ENCODE data around the gene CYP39A1. TPM values are rescaled to one million over a fixed set of nuclear protein-coding genes. Genes with fewer than 3 reads are reported as not detected.
"Not testable (repeated sequence)": the region's sequence is repeated elsewhere in the genome, so short reads cannot be mapped to it uniquely, and the experiment has no call there.

CYP39A1 gene
- total RNA-seq, 1 donor from 2014 or later, result not detected

DNA sequence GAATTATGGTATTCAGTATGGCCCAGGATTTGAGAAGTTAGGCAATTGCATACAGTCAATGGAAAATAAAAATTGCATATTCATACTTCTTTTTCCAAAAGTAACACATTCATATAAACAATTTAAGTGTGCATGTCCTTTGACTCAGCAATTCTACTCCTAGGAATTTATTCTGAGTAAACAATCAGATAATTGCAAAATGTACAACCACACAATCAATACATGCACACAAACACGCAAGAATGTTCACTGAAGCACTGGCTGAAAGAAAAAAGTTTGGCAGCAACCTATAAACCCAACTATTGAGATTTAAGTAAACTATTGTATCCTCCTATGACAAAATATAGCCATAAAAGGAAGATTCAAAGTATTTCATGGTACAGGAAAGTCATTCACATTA lies 1.6 kb downstream of the CYP39A1 start:
- intact Hi-C loops (cut with micrococcal nuclease), result loop anchor here (5.0 kb wide), 1 partner anchor 639 kb away; no protein-coding TSS in a partner anchor

DNA sequence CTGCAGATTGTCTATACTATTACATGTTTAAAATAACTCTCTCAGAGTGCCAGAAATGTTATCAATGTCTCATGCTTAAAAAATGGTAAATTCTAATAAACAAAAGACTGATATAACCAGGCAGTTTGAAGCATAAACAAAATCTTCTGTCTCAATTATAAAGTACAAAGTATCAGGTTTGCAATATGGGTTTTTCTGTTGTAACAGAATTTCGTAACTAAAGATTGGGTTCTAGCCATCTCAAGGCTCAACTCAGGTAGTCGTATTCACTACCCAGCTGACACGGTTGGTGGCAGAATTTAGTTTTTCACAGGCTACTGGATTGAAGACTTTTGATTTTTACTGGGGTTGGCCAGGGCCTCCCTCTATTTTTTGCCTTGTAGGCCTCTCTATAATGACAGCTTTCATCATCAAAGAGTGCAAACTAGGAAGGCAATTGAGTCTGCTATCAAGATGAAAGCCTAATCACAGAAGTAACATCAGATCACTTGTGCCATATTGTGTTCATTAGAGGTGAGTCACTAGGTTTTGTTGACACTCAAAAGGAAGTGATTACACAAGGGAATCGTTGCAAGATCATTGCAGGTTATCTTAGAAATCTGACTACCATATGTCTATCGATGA lies 3.6 kb downstream of the CYP39A1 start:
- intact Hi-C loops (cut with micrococcal nuclease), result no loop called here

DNA sequence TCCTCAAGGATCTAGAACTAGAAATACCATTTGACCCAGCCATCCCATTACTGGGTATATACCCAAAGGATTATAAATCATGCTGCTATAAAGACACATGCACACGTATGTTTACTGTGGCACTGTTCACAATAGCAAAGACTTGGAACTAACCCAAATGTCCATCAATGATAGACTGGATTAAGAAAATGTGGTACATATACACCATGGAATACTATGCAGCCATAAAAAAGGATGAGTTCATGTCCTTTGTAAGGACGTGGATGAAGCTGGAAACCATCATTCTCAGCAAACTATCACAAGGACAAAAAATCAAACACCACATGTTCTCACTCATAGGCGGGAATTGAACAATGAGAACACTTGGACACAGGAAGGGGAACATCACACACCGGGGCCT lies 4.5 kb downstream of the CYP39A1 start:
- intact Hi-C loops (cut with micrococcal nuclease), result not testable (repeated sequence)

DNA sequence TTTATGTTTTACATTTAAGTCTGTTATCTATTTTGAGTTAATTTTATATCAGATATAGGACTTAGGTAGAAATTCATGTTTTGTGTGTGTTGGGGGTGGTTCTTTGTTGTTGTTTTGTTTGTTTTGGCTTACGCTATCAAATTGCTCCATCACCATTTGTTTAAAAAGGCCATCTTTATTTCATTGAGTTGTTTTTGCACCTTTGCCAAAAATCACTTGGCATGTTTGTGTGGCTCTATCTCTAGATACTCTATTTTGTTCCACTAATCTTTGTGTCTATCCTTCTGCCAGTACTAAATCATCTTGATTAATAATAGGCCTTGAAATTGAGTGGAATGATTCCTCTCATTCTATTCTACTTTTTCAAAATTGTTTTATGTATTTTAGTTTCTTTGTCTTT lies 7.4 kb downstream of the CYP39A1 start:
- intact Hi-C loops (cut with micrococcal nuclease), result no loop called here

DNA sequence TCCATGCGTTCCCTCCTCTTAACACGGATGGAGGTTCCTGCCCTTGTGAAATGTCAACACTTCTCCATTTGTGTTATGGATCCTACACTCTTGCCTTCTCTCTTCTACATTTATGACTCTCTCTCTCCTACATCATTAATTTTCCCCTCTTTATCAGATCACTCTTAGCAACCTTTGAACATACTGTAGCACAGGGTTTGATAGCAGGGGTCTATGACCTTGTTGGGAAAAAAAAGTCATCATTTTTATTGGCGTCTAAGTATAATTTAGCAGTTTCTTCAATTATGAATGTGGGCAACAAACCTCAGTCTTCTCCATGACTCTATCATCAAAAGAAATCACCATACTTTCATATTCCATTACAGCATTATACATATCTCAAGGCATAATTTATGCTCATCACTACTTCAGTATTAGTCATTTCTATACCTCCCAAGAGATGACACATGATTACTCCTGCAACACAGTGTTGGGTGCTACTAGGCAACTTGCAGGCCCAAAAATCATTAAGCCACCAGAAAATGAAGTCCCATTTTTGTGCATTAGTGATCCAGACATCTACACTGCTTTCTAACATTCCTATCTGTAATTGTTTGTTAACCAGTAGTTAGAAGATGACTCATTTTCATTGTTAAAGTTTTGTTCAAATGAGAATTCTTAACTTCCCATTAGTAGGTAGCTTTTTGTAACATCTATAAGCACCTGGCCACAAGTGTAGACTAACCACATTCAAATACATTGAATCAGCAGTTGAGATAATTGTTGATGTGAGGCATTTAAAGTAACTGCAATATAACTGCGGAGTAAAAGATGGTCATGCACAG lies 9.5 kb downstream of the CYP39A1 start:
- intact Hi-C loops (cut with micrococcal nuclease), result no loop called here

DNA sequence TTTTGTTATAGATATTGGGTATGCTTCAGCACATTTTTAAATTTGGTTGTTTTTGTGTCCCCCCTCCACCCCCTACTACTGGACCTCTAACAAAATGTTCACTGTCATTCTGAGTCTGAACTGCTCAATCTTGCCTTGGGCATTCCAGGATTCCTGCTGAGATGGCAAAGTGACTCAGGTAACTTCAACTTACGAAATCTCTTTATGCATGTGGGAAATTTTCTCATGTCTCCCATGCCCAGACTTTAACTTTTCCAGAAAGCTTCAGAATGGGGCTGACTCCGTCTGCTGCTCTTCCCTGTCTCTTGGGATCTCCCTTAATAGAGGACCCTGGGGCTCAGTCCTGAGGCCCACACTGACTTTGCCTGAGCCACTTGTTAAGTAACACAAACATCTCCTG lies 14.0 kb downstream of the CYP39A1 start:
- intact Hi-C loops (cut with micrococcal nuclease), result no loop called here

DNA sequence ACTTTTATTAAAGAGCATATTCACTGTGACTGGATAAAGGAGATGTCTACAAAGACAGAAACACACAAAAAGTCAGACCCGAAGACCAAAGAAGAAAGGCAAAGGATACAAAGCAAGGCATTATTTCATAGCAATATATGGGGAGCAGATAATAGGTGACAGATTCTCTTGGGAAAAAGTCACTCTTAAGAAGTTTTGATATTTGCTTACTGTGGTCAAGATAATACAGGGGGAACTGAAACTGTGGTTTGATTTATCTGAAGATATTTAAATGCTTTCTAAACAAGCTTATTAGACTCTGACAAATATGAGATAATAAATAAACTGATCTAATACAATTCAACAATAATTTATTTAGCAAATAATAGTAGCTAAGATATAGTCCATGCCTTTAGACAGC lies 14.7 kb downstream of the CYP39A1 start:
- intact Hi-C loops (cut with micrococcal nuclease), result no loop called here

DNA sequence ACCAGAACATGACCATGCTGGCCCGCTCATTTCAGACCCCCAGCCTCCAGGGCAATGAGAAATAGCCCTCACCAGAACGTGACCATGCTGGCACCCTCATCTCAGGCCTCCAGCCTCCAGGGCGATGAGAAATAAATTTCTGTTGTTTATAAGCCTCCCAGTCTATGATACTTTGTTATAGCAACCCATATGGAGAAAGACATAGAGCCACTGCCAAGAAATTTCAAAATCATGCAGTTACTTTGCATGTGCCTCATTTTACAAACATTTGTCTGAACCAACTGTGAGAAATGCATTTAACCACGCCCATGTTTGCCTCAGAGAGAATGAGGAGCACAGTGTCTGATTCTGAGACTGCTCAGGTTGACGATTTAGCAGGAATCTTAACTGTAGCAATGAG lies 15.5 kb downstream of the CYP39A1 start:
- intact Hi-C loops (cut with micrococcal nuclease), result no loop called here

DNA sequence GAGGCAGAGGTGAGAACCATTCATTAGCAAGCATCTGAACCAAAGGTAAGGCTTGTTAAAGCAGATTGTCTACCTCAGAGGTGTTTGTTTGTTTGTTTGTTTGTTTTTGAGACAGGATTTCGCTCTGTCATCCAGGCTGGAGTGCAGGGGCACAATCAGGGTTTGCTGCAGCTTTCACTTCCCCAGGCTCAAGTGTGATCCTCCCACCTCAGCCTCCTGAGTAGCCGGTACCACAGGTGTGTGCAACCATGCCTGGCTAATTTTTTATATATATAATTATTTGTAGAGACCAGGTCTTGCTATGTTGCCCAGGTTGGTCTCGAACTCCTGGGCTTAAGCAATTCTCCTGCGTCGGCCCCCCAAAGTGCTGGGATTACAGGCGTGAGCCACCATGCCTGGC lies 17.2 kb downstream of the CYP39A1 start:
- intact Hi-C loops (cut with micrococcal nuclease), result no loop called here

DNA sequence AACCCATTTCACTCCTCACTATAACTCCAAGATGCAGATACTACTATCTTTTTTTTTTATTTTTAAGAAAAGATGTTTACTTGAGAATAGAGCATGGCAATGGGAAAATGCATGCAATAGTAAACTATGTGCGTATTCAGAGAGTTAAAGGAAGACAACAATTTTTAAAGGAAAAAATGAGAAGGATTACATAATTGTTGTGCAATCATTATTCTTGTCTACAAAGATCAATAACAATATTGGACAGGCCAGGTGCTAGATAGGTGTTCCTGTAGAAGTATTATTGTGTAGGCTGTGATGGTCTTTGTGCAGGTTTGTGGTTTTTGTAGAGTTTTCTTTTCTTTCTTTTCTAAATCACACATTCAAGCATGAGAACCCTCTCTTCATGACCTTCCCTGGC lies 20.6 kb downstream of the CYP39A1 start:
- intact Hi-C loops (cut with micrococcal nuclease), result no loop called here

DNA sequence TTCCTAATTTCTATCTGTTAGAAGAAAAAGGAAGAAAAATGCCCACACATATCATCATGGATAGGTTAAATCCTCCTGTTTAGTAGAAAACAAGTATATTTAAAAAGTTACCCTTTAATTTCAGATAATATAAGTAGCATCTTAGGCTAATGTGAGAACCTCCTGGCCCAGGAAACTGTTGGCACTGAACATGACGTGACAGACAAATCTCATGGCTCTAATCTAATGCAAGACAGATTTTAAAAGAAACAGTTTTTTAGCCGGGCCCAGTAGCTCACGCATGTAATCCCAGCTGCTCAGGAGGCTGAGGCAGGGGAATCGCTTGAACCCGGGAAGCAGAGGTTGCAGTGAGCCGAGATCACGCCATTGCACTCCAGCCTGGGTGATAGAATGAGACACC lies 22.9 kb downstream of the CYP39A1 start:
- intact Hi-C loops (cut with micrococcal nuclease), result no loop called here

DNA sequence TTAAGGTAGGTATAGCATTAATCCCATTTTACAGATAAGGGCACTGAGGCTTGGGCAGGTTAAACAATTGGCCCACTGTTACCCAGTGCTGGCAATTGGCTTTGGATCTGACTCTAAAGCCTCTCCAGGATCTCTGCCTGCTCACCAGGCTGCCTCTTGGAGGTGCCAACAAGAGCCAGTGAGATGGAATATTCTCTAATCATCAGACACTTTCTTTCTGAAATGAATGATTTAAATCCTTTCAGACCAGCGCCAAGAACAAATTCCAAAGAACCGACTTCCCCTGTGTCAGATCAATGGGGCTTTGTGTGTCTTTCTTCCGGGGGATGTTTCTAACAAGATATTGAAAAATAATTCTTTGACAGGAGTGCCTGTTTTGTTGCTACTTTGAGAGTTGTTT lies 23.6 kb downstream of the CYP39A1 start:
- intact Hi-C loops (cut with micrococcal nuclease), result no loop called here

DNA sequence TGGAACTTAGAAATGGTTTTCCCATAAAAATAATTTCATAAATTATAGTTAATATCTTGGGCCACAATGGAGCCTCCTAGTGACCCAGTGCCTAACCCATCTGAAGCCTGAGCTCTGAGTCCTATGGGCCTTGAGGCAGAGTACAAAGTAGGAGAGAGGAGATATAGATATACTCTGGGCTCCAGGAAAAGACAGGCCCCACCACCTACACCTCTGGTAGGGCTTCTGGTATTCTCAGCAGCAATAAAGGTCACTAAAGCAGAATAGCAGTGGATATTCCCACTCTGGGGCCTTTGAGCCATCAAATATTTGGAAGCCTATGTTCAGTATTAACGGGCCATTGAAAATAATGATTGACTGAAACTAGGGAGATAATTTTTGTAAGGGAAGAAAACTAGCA lies 24.1 kb downstream of the CYP39A1 start:
- intact Hi-C loops (cut with micrococcal nuclease), result no loop called here

DNA sequence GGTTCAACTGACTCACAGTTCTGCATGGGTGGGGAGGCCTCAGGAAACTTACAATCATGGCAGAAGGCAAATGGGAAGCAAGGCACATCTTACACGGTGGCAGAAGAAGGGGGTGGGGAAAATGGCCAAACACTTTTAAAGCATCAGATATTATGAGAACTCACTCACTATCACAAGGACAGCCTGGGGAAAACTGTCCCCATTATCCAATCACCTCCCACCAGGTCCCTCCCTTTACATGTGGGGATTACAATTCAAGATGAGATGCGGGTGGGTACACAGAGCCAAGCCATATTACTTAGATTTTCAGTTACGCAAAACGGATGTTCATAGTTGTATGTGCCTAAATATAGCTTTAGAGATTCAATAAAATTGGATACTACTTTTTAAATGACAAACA lies 25.6 kb downstream of the CYP39A1 start:
- intact Hi-C loops (cut with micrococcal nuclease), result loop anchor here (1.0 kb wide), 4 partner anchors 208 to 697 kb away; no protein-coding TSS in a partner anchor

DNA sequence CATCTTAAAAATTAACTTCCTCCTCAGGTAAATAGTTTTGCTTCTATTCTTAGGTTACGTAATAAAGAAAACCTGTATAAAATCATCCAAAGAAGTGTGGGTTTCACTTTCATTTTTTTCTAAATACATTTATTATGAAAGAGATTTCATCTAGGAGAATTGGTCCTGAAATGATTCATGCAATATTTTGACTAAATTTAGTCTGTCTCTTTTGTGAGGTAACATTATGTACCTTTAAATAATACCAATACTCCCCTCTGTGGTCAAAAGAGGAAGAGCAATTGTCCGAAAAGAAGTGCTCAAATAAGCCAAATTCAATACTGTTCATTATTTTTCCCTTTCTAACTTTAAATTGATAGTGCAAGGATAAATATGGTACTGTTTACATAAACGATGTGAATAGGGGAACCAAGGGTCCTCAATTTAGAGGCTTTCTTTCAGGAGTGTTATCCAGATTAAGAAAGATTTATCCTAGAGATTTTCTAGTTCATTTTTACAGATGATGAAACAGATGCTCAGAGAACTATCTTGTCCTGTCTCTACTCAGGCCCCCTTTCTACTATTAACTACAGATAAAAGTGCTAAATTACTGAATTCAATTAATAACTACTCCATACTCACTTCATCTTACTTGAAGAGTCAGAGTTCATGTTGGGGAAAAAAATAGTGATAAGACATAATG lies 26.2 kb downstream of the CYP39A1 start:
- intact Hi-C loops (cut with micrococcal nuclease), result loop anchor here (1.0 kb wide), 4 partner anchors 207 to 696 kb away; no protein-coding TSS in a partner anchor

DNA sequence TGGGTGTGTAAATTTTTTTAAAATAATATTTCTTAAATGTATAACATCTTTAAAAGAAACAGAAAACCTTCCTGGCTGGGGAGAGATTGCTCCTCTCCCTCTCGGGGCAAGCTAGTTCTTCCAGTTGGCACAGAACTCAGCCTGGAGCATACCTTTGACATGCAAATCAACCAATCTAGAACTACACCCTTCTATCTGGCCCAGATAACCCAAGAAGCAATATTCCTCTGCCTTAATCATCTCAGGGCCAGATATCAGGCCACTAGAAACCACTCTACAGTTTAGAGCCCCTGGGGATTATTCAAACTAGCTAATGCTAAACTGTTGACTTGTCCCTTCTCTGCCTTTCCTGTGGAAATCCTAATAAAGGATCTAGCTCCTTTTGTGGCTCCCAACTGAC lies 33.9 kb downstream of the CYP39A1 start:
- intact Hi-C loops (cut with micrococcal nuclease), result no loop called here

DNA sequence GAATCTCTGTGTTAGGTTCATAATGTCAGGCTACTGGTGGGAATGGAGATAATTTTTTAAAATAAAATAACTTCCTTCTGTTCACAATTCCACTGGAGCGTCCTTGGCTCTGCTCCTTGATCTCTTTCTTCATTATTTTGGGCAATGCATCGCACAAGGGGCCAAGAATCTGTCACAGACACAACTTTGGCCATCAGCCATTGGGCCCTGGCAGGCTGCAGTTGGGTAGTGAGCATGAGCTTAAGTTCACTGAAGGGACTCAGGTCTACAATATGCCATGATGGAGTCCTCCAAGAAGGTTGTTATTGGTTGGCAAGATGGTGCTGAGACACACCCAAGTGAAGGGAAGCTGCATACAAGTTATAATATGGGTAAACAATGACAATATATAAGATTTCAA lies 40.0 kb downstream of the CYP39A1 start:
- intact Hi-C loops (cut with micrococcal nuclease), result no loop called here

DNA sequence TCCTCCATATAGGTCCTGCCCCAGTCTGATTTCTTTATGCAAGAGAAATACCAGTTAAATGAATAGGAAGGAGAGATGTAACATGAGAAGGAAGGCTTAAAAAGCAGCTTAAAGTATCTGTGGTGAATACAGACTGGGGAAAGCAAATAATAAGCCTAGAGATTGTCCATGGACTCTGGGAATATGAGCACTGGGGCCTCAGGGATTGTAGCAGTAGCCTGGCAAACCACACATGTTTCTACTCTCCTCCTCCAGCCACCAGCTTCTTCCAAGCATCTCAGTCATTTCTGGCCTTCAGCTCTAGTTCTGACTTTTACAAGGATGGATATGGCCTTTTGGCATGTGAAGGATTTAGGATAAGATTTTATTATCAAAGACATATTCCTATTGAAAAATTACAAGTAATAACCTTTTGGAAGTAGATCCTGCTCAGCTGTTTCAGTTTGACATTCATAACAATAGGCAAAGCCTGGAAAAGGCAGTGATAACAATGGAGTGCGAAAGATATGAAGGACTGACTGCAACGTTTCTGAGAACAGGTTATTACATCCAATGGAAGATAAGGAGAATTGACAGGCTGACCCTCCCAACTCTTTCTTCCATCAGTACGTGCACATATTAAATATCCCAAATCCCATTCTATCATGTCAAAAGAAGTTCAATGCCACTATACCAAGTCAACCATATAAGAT lies 41.6 kb downstream of the CYP39A1 start:
- intact Hi-C loops (cut with micrococcal nuclease), result no loop called here

DNA sequence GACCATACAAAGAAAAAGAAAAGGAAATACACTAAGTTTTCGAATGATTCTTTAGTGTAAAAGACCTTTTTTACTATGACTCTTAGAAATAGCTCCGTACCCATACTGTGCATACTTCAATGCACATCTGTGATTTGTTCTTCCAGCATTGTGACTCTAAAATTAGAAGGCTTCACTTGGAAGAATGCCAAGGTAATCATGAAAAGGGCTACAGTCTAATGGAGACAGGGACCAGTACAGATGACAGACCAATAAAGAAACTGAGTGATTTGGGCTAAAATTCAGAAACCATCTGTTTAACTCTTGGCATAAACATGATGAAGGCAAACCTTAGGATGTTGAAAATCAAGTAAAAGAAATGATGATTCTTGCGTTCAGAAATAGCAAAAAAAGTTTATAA lies 46.3 kb downstream of the CYP39A1 start:
- intact Hi-C loops (cut with micrococcal nuclease), result no loop called here

DNA sequence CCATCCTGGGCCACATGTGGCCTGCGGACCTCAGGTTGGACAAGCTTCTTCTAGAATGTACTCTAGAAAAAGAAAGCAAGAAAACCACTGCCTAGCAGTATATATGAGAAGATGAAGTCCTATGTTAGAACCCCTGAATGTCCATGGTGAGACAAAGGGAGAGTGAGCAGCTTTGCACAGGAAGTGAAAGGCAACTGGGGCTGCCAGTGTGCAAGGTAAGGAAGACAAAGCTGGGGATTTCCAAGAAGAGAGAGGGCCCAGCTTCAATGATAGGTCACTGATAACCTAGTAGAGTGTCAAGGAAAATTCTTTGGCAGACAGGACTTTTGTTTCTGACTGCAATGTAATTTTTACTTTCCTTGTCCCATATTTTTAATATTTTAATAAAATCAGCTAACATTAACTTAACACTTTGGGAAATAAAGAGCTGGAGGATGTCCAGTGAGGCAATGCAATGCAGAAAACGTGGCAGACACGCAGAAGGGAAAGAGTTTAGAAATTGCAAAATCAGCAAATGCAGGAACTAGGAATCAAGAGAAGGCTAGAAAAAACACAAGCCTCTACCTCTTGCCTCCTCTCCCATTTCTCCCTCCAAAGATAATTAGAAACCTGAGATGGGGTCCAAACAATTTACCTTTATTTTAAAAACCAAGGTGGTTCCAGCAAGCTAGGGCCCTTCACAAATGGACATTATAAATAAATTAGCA lies 47.4 kb downstream of the CYP39A1 start:
- intact Hi-C loops (cut with micrococcal nuclease), result no loop called here

DNA sequence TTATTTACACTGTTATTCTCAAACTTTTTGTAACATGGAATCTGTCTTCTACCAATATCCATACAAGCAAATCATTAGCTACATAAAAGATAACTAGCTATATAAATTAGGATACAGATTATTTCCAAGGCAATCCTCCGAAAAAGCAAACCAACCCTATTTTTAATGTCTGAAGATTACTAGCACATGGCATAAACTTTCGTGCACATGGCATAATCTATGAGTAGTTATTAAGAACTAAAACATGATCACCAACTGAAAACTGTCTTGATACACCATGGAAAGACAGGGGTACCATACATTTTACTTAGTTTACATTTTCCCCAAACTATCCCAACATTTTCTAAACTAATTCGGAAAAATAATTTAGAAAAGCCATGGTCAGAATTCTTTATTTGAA lies 54.4 kb downstream of the CYP39A1 start:
- intact Hi-C loops (cut with micrococcal nuclease), result no loop called here

Measured in T-helper 1 cell treated with Interleukin-12 subunit alpha and Interleukin-12 subunit beta and Interleukin-4 antibody, amounts not matched to agents 30 ng/mL and 1 ng/mL, for 36 hours (primary cell).